Prostate gland (tissue), 2 donors: ENCODE results near the gene TBC1D16.

ENCODE experiments used
- CTCF ChIP-seq, 4 experiments: fragments of 200-600 bp in 2 of 4; fragments of 450-650 bp in 2 of 4; sonication (generic) in 2 of 4; IDR thresholded peaks; 1 replicate in 3 of 4; 2 replicates in 1 of 4; pipeline ENCODE4 v1.5.1; 2016 to 2019; ENCODE audit warnings: antibody characterized with exemption in 4 of 4, mild to moderate bottlenecking in 2 of 4, moderate library complexity in 2 of 4
- POLR2A ChIP-seq: fragments of 450-650 bp; IDR thresholded peaks from one replicate; pipeline ENCODE4 v1.6.1; 2016; ENCODE audit warnings: antibody characterized with exemption, mild to moderate bottlenecking
- POLR2AphosphoS5 ChIP-seq: sonication (generic); formaldehyde crosslinking; IDR thresholded peaks from one replicate; pipeline ENCODE4 v1.6.1; 2017; ENCODE audit warnings: antibody characterized with exemption

GRCh38 chr17:80060644-80061043 is 25.0 kb upstream of the TBC1D16 start:
- TF ChIP-seq POLR2A (no peak), CTCF (IDR thresholded peaks at IDR 0.05) (no peak), POLR2AphosphoS5 (no peak)
